Lower leg skin (tissue), 4 donors: ENCODE results near the gene CBFA2T3. TPM values are rescaled to one million over a fixed set of nuclear protein-coding genes. Genes with fewer than 3 reads are reported as not detected.

Source experiments
- DNase-seq, 2 donors: peaks; one replicate each; pipeline ENCODE4 v3.0.0-alpha.2; 2019; ENCODE audit warnings: low spot score in 2 of 2
- H3K4me3 ChIP-seq: fragments of 200-600 bp; sonication (generic); 2 replicates; pipeline ENCODE4 v1.5.1; 2017; ENCODE audit warnings: mild to moderate bottlenecking, low read depth; ENCODE audit not compliant: poor library complexity, severe bottlenecking
- CTCF ChIP-seq, 3 donors: fragments of 450-650 bp; IDR thresholded peaks; one replicate each; pipeline ENCODE4 v1.5.1; 2016; ENCODE audit warnings: antibody characterized with exemption in 3 of 3, mild to moderate bottlenecking in 3 of 3, moderate library complexity in 2 of 3
- POLR2A ChIP-seq, 2 donors: fragments of 450-650 bp; IDR thresholded peaks; one replicate each; pipeline ENCODE4 v1.6.1; 2016 to 2017; ENCODE audit warnings: antibody characterized with exemption in 2 of 2, mild to moderate bottlenecking in 1 of 2, moderate library complexity in 1 of 2
- WGBS, 2 donors: methylation state at CpG; one replicate each; pipeline ENCODE4 v1.1.5; 2018; 5-methylcytosine and 5-hydroxymethylcytosine counted together
- intact Hi-C: fragments of 100-400 bp; cut with DNase I; formaldehyde crosslinking; loops from one replicate; pipeline ENCODE4 v1.15.0; 2023; ENCODE audit warnings: low total_unique reads
- total RNA-seq, 4 donors: library from RNA; depleted of rRNA; stranded (reverse); fragments of >200 nt; gene quantifications; one replicate each; pipeline ENCODE4 v1.1.0, GENCODE V29; 2016

Gene CBFA2T3
- total RNA-seq, 4 donors from 2014 or later: 0.93 to 4.4 (median 2.9) TPM

GRCh38 chr16:88932929-88933328 lies 44.1 kb downstream of the CBFA2T3 start:
- TF ChIP-seq CTCF (IDR thresholded peaks at IDR 0.05) (no peak), POLR2A (IDR thresholded peaks at IDR 0.05) (no peak)
- DNase-seq: no peak
- intact Hi-C loops: no loop called here
- H3K4me3 ChIP-seq: no peak overlapping the region
- WGBS, 2 donors: 88 to 90% methylated on average over 17 of the region's 17 CpGs

- intact Hi-C loops: no loop called here
- WGBS, 2 donors: 79 to 80% methylated on average over 19 to 21 of the region's 21 CpGs
- DNase-seq: no peak
- H3K4me3 ChIP-seq: no peak overlapping the region
- TF ChIP-seq CTCF (IDR thresholded peaks at IDR 0.05) (no peak), POLR2A (IDR thresholded peaks at IDR 0.05) (no peak)
These were observed 45.1 kb downstream of the CBFA2T3 start for GRCh38 chr16:88931936-88932335.

GRCh38 chr16:88931373-88931900 lies 45.6 kb downstream of the CBFA2T3 start:
- TF ChIP-seq POLR2A (IDR thresholded peaks at IDR 0.05): no peak
- TF ChIP-seq CTCF (IDR thresholded peaks at IDR 0.05): no peak
- no peak for DNase-seq
- intact Hi-C loops: no loop called here
- H3K4me3 ChIP-seq: no peak overlapping the region
- 83 to 92% methylated on average over 17 to 20 of the region's 20 CpGs for WGBS, 2 donors

GRCh38 chr16:88930716-88931115 lies 46.3 kb downstream of the CBFA2T3 start:
- WGBS, 2 donors: 77 to 84% methylated on average over 11 to 12 of the region's 12 CpGs
- intact Hi-C loops: no loop called here
- no peak overlapping the region for H3K4me3 ChIP-seq
- TF ChIP-seq POLR2A (IDR thresholded peaks at IDR 0.05): no peak
- no peak for TF ChIP-seq CTCF (IDR thresholded peaks at IDR 0.05)
- no peak for DNase-seq

- TF ChIP-seq POLR2A (IDR thresholded peaks at IDR 0.05) (no peak), CTCF (IDR thresholded peaks at IDR 0.05) (no peak)
- intact Hi-C loops: no loop called here
- no peak for DNase-seq
- no peak overlapping the region for H3K4me3 ChIP-seq
- 60 to 75% methylated on average over 14 of the region's 14 CpGs for WGBS, 2 donors
These were observed 47.9 kb downstream of the CBFA2T3 start for GRCh38 chr16:88929091-88929445.

GRCh38 chr16:88928405-88929090 lies 48.5 kb downstream of the CBFA2T3 start:
- no peak for DNase-seq
- intact Hi-C loops: no loop called here
- TF ChIP-seq POLR2A (IDR thresholded peaks at IDR 0.05) (no peak), CTCF (IDR thresholded peaks at IDR 0.05) (no peak)
- H3K4me3 ChIP-seq: no peak overlapping the region
- 66 to 78% methylated on average over 28 to 30 of the region's 31 CpGs for WGBS, 2 donors
